HepG2 (cell line): ENCODE data around the gene SNAPIN. TPM values are rescaled to one million over a fixed set of nuclear protein-coding genes. Genes with fewer than 3 reads are reported as not detected.
A peak's percentile ranks its signal among the peaks of the same experiment; 100 is the strongest.

Experiments used
- AHDC1 ChIP-seq: sonication (generic); formaldehyde crosslinking; IDR thresholded peaks from 2 replicates; pipeline ENCODE4 v1.5.1; 2020; ENCODE audit warnings: mild to moderate bottlenecking, missing genetic modification reagents, borderline replicate concordance
- CSRNP2 ChIP-seq: sonication (generic); formaldehyde crosslinking; conservative IDR thresholded peaks from 2 replicates; pipeline ENCODE4 v1.8.0; 2022; ENCODE audit warnings: low read depth, missing genetic modification reagents
- MTF1 ChIP-seq: sonication (generic); formaldehyde crosslinking; IDR thresholded peaks from 2 replicates; pipeline ENCODE4 v1.5.0; 2020; ENCODE audit warnings: missing genetic modification reagents
- PBX2 ChIP-seq: IDR thresholded peaks from 2 replicates; pipeline ENCODE4 v1.6.1; 2016; ENCODE audit warnings: control low read depth
- RARA ChIP-seq: IDR thresholded peaks from 2 replicates; pipeline ENCODE4 v1.6.1; 2016; ENCODE audit warnings: missing genetic modification reagents, missing compliant biosample characterization
- SAP130 ChIP-seq: IDR thresholded peaks from 2 replicates; pipeline ENCODE4 v1.6.1; 2016; ENCODE audit warnings: low read depth
- SNAI1 ChIP-seq: sonication (generic); formaldehyde crosslinking; IDR thresholded peaks from 2 replicates; pipeline ENCODE4 v1.5.0; 2020; ENCODE audit warnings: mild to moderate bottlenecking, missing genetic modification reagents, borderline replicate concordance
- ZNF124 ChIP-seq: sonication (generic); formaldehyde crosslinking; IDR thresholded peaks from 2 replicates; pipeline ENCODE4 v1.4.0; 2020; ENCODE audit warnings: missing genetic modification reagents
- ZNF569 ChIP-seq: sonication (generic); formaldehyde crosslinking; IDR thresholded peaks from 2 replicates; pipeline ENCODE4 v1.5.0; 2020; ENCODE audit warnings: mild to moderate bottlenecking, missing genetic modification reagents, moderate library complexity, borderline replicate concordance
- ZNF691 ChIP-seq: sonication (generic); formaldehyde crosslinking; IDR thresholded peaks from 2 replicates; pipeline ENCODE4 v1.4.0; 2020; ENCODE audit warnings: missing genetic modification reagents, low read depth, mild to moderate bottlenecking, borderline replicate concordance
- ZNF776 ChIP-seq: sonication (generic); formaldehyde crosslinking; IDR thresholded peaks from 2 replicates; pipeline ENCODE4 v1.4.0; 2020; ENCODE audit warnings: mild to moderate bottlenecking, missing genetic modification reagents
- ZSCAN21 ChIP-seq: sonication (generic); formaldehyde crosslinking; IDR thresholded peaks from 2 replicates; pipeline ENCODE4 v1.8.0; 2022; ENCODE audit warnings: mild to moderate bottlenecking, missing genetic modification reagents, moderate library complexity, borderline replicate concordance
- polyA plus RNA-seq, 8 experiments: library from polyadenylated mRNA; depleted of rRNA in 3 of 8; stranded (reverse) in 7 of 8; unstranded in 1 of 8; fragments of >200 nt; fragmentation: Illumina TruSeq in 4 of 8; extraction: Trizol in 4 of 8; gene quantifications; 2 replicates each; pipeline versions ENCODE4 v1.2.1 to v1.2.3, GENCODE V29; 2011 to 2016; ENCODE audit warnings: low read depth in 4 of 8, missing spikeins in 1 of 8, mixed read lengths in 1 of 8; ENCODE audit not compliant: insufficient read depth in 1 of 8
- total RNA-seq, 5 experiments: library from RNA; depleted of rRNA; stranded (reverse); fragments of >200 nt; fragmentation: Illumina TruSeq; extraction: Trizol; gene quantifications; 2 replicates each; pipeline ENCODE4 v1.2.3, GENCODE V29; 2016; ENCODE audit warnings: low read depth in 1 of 5
- TF ChIP-seq, protein P1 (sequence below): sonication (generic); IDR thresholded peaks from 2 replicates; pipeline ENCODE4 v1.6.1; 2016; ENCODE audit warnings: low read depth, borderline replicate concordance
- TF ChIP-seq, protein P2 (sequence below): sonication (generic); formaldehyde crosslinking; IDR thresholded peaks from 2 replicates; pipeline ENCODE4 v1.8.1; 2022; ENCODE audit warnings: mild to moderate bottlenecking, missing genetic modification reagents
- TF ChIP-seq, protein P3 (sequence below): sonication (generic); formaldehyde crosslinking; IDR thresholded peaks from 2 replicates; pipeline ENCODE4 v1.5.0; 2020; ENCODE audit warnings: missing genetic modification reagents

Gene SNAPIN
- total and polyA plus RNA-seq, 2 of the 13 experiments (the other 11 are each of a cell fraction or from before 2014, with no cell fraction given) = 23.9 to 25.7 TPM

GRCh38 chr1:153670859-153671627 lies 12.5 kb downstream of the SNAPIN start, which contains the start of gene ILF2 (continued):
- TF ChIP-seq PBX2 (CRISPR knock-in tag) (no peak), ZNF124 (CRISPR knock-in tag) (no peak; the same call in 1 of the 2 replicates), SNAI1 (CRISPR knock-in tag) (no peak), MTF1 (no peak), RARA (CRISPR knock-in tag) (peak; percentile 10; the same call in 1 of the 2 replicates), ZSCAN21 (no peak), ZNF776 (no peak), CSRNP2 (CRISPR knock-in tag) (no peak), ZNF691 (CRISPR knock-in tag) (no peak), ZNF569 (CRISPR knock-in tag) (no peak), SAP130 (CRISPR knock-in tag) (peak; percentile 88), AHDC1 (CRISPR knock-in tag) (no peak; the same call in 1 of the 2 replicates)
- TF ChIP-seq, protein P1, sequence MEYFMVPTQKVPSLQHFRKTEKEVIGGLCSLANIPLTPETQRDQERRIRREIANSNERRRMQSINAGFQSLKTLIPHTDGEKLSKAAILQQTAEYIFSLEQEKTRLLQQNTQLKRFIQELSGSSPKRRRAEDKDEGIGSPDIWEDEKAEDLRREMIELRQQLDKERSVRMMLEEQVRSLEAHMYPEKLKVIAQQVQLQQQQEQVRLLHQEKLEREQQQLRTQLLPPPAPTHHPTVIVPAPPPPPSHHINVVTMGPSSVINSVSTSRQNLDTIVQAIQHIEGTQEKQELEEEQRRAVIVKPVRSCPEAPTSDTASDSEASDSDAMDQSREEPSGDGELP = peak; percentile 17; the same call in 1 of the 2 replicates
- TF ChIP-seq, protein P2, sequence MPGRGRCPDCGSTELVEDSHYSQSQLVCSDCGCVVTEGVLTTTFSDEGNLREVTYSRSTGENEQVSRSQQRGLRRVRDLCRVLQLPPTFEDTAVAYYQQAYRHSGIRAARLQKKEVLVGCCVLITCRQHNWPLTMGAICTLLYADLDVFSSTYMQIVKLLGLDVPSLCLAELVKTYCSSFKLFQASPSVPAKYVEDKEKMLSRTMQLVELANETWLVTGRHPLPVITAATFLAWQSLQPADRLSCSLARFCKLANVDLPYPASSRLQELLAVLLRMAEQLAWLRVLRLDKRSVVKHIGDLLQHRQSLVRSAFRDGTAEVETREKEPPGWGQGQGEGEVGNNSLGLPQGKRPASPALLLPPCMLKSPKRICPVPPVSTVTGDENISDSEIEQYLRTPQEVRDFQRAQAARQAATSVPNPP (CRISPR knock-in tag) = no peak; the same call in 1 of the 2 replicates
- TF ChIP-seq, protein P3, sequence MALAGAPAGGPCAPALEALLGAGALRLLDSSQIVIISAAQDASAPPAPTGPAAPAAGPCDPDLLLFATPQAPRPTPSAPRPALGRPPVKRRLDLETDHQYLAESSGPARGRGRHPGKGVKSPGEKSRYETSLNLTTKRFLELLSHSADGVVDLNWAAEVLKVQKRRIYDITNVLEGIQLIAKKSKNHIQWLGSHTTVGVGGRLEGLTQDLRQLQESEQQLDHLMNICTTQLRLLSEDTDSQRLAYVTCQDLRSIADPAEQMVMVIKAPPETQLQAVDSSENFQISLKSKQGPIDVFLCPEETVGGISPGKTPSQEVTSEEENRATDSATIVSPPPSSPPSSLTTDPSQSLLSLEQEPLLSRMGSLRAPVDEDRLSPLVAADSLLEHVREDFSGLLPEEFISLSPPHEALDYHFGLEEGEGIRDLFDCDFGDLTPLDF (CRISPR knock-in tag) = peak; percentile 61; the same call in 1 of the 2 replicates
